ENCODE results near the gene SLC49A4.

- TF ChIP-seq CTCF (IDR thresholded peaks at IDR 0.05) (no peak), POLR2A (IDR thresholded peaks at IDR 0.05) (no peak)
Observed at GRCh38 chr3:122789585-122790273, 5.1 kb upstream of the SLC49A4 start.

All from lower leg skin (tissue), 3 donors.